A549 (cell line): ENCODE data around the gene CD96. TPM values are rescaled to one million over a fixed set of nuclear protein-coding genes. Genes with fewer than 3 reads are reported as not detected.

ENCODE experiments used
- ATAC-seq, 2 experiments: fragments of 200-7000 bp in 1 of 2; fragments of >200 bp in 1 of 2; cut with Nextera tagmentation in 1 of 2; cut with Tn5 transposase in 1 of 2; 3 replicates each; pipeline versions ENCODE4 v1.8.0 to v1.9.1; 2018 to 2020; ENCODE audit warnings: mild to moderate bottlenecking in 1 of 2, moderate library complexity in 1 of 2
- CTCF ChIA-PET: fragments of 300-600 bp; sonication (Branson Sonifier 250); formaldehyde crosslinking; extraction: SDS; loops from one replicate; lab custom pipeline; 2021; ENCODE audit warnings: antibody characterized with exemption, inconsistent platforms; lab: Yijun Ruan, JAX
- POLR2A ChIA-PET: fragments of 350-600 bp; formaldehyde crosslinking; extraction: SDS; loops from one replicate; lab custom pipeline; 2021; ENCODE audit warnings: antibody characterized with exemption, inconsistent platforms; lab: Yijun Ruan, JAX
- DNase-seq, 2 experiments: peaks; one replicate each; pipeline versions ENCODE4 v3.0.0 to v3.0.0-alpha.2; 2011 to 2016; ENCODE audit warnings: low read depth in 1 of 2, low spot score in 1 of 2
- FAIRE-seq: peaks from 2 replicates; lab custom pipeline; 2011; peaks lifted over from hg19 to GRCh38; lab: Jason Lieb, UNC
- H3K27ac ChIP-seq, 2 experiments: fragments of >200 bp; sonication (Bioruptor Twin); formaldehyde crosslinking; 3 replicates each; pipeline ENCODE4 v1.5.1; 2016 to 2017
- H3K4me1 ChIP-seq: fragments of >200 bp; sonication (Bioruptor Twin); formaldehyde crosslinking; 3 replicates; pipeline ENCODE4 v1.6.1; 2016
- H3K4me2 ChIP-seq: fragments of >200 bp; sonication (Bioruptor Twin); formaldehyde crosslinking; 3 replicates; pipeline ENCODE4 v1.6.1; 2016
- H3K4me3 ChIP-seq: fragments of >200 bp; sonication (Bioruptor Twin); formaldehyde crosslinking; 3 replicates; pipeline ENCODE4 v1.5.1; 2016
- H3K9me3 ChIP-seq: fragments of >200 bp; sonication (Bioruptor Twin); formaldehyde crosslinking; 3 replicates; pipeline ENCODE4 v1.6.1; 2016
- BHLHE40 ChIP-seq: IDR thresholded peaks from 2 replicates; pipeline ENCODE4 v1.6.1; 2012; ENCODE audit warnings: low read depth, low read length, inconsistent platforms
- CHD2 ChIP-seq: fragments of 150-350 bp; IDR thresholded peaks from 2 replicates; pipeline ENCODE4 v1.6.1; 2014; ENCODE audit warnings: low read length; ENCODE audit not compliant: partially characterized antibody
- EHF ChIP-seq: fragments of 250-450 bp; sonication (Bioruptor Pico); IDR thresholded peaks from 2 replicates; pipeline ENCODE4 v1.5.0; 2020; ENCODE audit warnings: mild to moderate bottlenecking
- EHMT2 ChIP-seq: fragments of 200-600 bp; sonication (generic); IDR thresholded peaks from 2 replicates; pipeline ENCODE4 v1.6.1; 2016; ENCODE audit warnings: antibody characterized with exemption, low read depth, mild to moderate bottlenecking, moderate library complexity
- FOSL2 ChIP-seq, 2 experiments: fragments of 450-650 bp in 1 of 2; fragments of >200 bp in 1 of 2; sonication (Bioruptor Twin) in 1 of 2; formaldehyde crosslinking; IDR thresholded peaks; 2 replicates each; pipeline versions ENCODE4 v1.5.0 to v1.6.1; 2016 to 2020; ENCODE audit warnings: mild to moderate bottlenecking in 1 of 2, moderate library complexity in 1 of 2
- GATA3 ChIP-seq: IDR thresholded peaks from 2 replicates; pipeline ENCODE4 v1.6.1; 2012; ENCODE audit warnings: borderline replicate concordance
- HDAC2 ChIP-seq: fragments of 200-600 bp; sonication (generic); IDR thresholded peaks from 2 replicates; pipeline ENCODE4 v1.6.1; 2016
- HOXA7 ChIP-seq: fragments of 250-450 bp; sonication (Bioruptor Pico); IDR thresholded peaks from 2 replicates; pipeline ENCODE4 v1.5.0; 2020; ENCODE audit warnings: mild to moderate bottlenecking, moderate library complexity
- HOXB5 ChIP-seq: fragments of 250-450 bp; sonication (Bioruptor Pico); IDR thresholded peaks from 2 replicates; pipeline ENCODE4 v1.5.0; 2020; ENCODE audit warnings: mild to moderate bottlenecking, moderate library complexity
- JUN ChIP-seq, 2 experiments: fragments of >200 bp; sonication (Bioruptor Twin); formaldehyde crosslinking; IDR thresholded peaks; 2 replicates in 1 of 2; 3 replicates in 1 of 2; pipeline ENCODE4 v1.6.1; 2016 to 2017
- MYC ChIP-seq: IDR thresholded peaks from 2 replicates; pipeline ENCODE4 v1.6.1; 2012; ENCODE audit warnings: mild to moderate bottlenecking, inconsistent platforms, low read length, improper control_type of control experiment, borderline replicate concordance
- NPAS2 ChIP-seq: fragments of 250-450 bp; sonication (Bioruptor Pico); IDR thresholded peaks from 2 replicates; pipeline ENCODE4 v1.8.0; 2022; ENCODE audit warnings: mild to moderate bottlenecking, moderate library complexity, borderline replicate concordance
- NR3C1 ChIP-seq: fragments of >200 bp; sonication (Bioruptor Twin); formaldehyde crosslinking; IDR thresholded peaks from 3 replicates; pipeline ENCODE4 v1.6.1; 2017
- PHF8 ChIP-seq: fragments of 200-600 bp; sonication (generic); IDR thresholded peaks from 2 replicates; pipeline ENCODE4 v1.6.1; 2016; ENCODE audit warnings: low read depth, mild to moderate bottlenecking, antibody characterized with exemption, moderate library complexity, borderline replicate concordance
- RAD21 ChIP-seq, 2 experiments: fragments of >200 bp in 1 of 2; sonication (Bioruptor Twin) in 1 of 2; formaldehyde crosslinking in 1 of 2; IDR thresholded peaks in 1 of 2; conservative IDR thresholded peaks in 1 of 2; 2 replicates in 1 of 2; 3 replicates in 1 of 2; pipeline ENCODE4 v1.6.1; 2012 to 2018; ENCODE audit warnings: inconsistent platforms in 1 of 2
- SMC3 ChIP-seq: fragments of >200 bp; sonication (Bioruptor Twin); formaldehyde crosslinking; IDR thresholded peaks from 3 replicates; pipeline ENCODE4 v1.6.1; 2018; ENCODE audit warnings: inconsistent platforms
- ZC3H11A ChIP-seq: fragments of 450-650 bp; IDR thresholded peaks from 2 replicates; pipeline ENCODE4 v1.6.1; 2014; ENCODE audit warnings: antibody characterized with exemption, mild to moderate bottlenecking
- ZFP36 ChIP-seq: fragments of 450-650 bp; IDR thresholded peaks from 2 replicates; pipeline ENCODE4 v1.6.1; 2014; ENCODE audit warnings: borderline replicate concordance; ENCODE audit not compliant: partially characterized antibody
- WGBS: methylation state at CpG from one replicate; pipeline ENCODE4 v1.1.6; 2017; ENCODE audit errors: missing lambda C conversion rate; 5-methylcytosine and 5-hydroxymethylcytosine counted together
- polyA plus RNA-seq, 4 experiments: library from polyadenylated mRNA; depleted of rRNA in 3 of 4; stranded (reverse); fragments of >200 nt; fragmentation: RNase III in 1 of 4; extraction: RNeasy Plus Mini Kit Qiagen cat#74134 plus additional on column Dnase treatment in 1 of 4; gene quantifications; 2 replicates in 3 of 4; 3 replicates in 1 of 4; pipeline ENCODE4 v1.2.3, GENCODE V29; 2011 to 2017
- TF ChIP-seq, protein P1 (sequence below): IDR thresholded peaks from 2 replicates; pipeline ENCODE4 v1.6.1; 2012
- TF ChIP-seq, protein P2 (sequence below): fragments of 150-350 bp; IDR thresholded peaks from 2 replicates; pipeline ENCODE4 v1.6.1; 2014; ENCODE audit warnings: low read depth, mild to moderate bottlenecking, low read length
- TF ChIP-seq, protein P3 (sequence below): IDR thresholded peaks from 2 replicates; pipeline ENCODE4 v1.6.1; 2012
- TF ChIP-seq, protein P4 (sequence below): fragments of 250-450 bp; sonication (Bioruptor Pico); IDR thresholded peaks from 2 replicates; pipeline ENCODE4 v1.5.0; 2020; ENCODE audit warnings: low read depth, mild to moderate bottlenecking, moderate library complexity

The CD96 gene
- polyA plus RNA-seq, 2 of the 4 experiments (the other 2 are of a cell fraction): not detected

GRCh38 chr3:111605018-111605417 lies 63.0 kb downstream of the CD96 start (continued):
- TF ChIP-seq, protein P1, sequence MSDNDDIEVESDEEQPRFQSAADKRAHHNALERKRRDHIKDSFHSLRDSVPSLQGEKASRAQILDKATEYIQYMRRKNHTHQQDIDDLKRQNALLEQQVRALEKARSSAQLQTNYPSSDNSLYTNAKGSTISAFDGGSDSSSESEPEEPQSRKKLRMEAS: no peak
- no peak for TF ChIP-seq EHMT2
- TF ChIP-seq, all 56 proteins: peak for 0

DNA sequence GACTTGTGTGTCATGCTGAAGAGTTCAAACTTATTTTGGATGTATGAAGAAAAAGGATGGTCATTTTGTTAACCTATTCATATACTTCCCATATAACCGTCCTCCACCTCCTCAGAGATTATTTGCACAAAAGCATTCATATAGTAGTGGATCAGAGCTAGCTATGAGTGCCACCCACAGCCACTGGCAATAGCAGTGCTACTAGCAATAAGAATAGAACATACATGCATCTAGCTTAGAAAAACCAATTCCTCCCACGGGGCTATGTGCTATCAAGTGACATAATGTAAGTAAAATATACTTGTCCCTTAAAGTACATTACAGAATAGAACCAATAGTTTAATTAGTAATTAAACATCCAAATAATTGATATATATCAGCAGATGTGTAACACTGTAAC lies 63.5 kb downstream of the CD96 start:
- 50% methylated on average over 2 of the region's 2 CpGs for WGBS
- ATAC-seq (no peak), DNase-seq (no peak), FAIRE-seq (no peak)
- Histone ChIP-seq H3K4me2 (no peak overlapping the region), H3K9me3 (no peaks in the 10 kb centered on the region), H3K27ac (no peak overlapping the region), H3K4me3 (no peak overlapping the region), H3K4me1 (peaks cover 27% of the 10 kb centered on the region)
- CTCF ChIA-PET: interaction anchor here (1.3 to 1.5 kb wide), 2 partner anchors 11 to 14 kb away, joined by 4 to 10 read pairs; no protein-coding TSS in a partner anchor
- TF ChIP-seq, protein P2, sequence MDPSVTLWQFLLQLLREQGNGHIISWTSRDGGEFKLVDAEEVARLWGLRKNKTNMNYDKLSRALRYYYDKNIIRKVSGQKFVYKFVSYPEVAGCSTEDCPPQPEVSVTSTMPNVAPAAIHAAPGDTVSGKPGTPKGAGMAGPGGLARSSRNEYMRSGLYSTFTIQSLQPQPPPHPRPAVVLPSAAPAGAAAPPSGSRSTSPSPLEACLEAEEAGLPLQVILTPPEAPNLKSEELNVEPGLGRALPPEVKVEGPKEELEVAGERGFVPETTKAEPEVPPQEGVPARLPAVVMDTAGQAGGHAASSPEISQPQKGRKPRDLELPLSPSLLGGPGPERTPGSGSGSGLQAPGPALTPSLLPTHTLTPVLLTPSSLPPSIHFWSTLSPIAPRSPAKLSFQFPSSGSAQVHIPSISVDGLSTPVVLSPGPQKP: no peak
- no peak for TF ChIP-seq ZFP36
- TF ChIP-seq, protein P3, sequence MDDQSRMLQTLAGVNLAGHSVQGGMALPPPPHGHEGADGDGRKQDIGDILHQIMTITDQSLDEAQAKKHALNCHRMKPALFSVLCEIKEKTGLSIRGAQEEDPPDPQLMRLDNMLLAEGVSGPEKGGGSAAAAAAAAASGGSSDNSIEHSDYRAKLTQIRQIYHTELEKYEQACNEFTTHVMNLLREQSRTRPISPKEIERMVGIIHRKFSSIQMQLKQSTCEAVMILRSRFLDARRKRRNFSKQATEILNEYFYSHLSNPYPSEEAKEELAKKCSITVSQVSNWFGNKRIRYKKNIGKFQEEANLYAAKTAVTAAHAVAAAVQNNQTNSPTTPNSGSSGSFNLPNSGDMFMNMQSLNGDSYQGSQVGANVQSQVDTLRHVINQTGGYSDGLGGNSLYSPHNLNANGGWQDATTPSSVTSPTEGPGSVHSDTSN: no peak
- TF ChIP-seq PHF8: no peak
- no peak for TF ChIP-seq GATA3
- no peak for TF ChIP-seq JUN (IDR thresholded peaks at IDR 0.05)
- no peak for TF ChIP-seq NPAS2 (CRISPR knock-in tag)
- no peak for TF ChIP-seq ZC3H11A
- no peak for TF ChIP-seq EHMT2
- no peak for TF ChIP-seq HOXA7
- TF ChIP-seq FOSL2 (IDR thresholded peaks at IDR 0.05): no peak
- TF ChIP-seq FOSL2 (CRISPR knock-in tag; IDR thresholded peaks at IDR 0.05): no peak
- TF ChIP-seq, protein P1: no peak
- TF ChIP-seq HOXB5 (CRISPR knock-in tag): no peak
- no peak for TF ChIP-seq RAD21 (conservative IDR thresholded peaks at IDR 0.05 in 1 of 2, IDR thresholded peaks at IDR 0.05 in 1 of 2)
- no peak for TF ChIP-seq MYC
- no peak for TF ChIP-seq HDAC2
- no peak for TF ChIP-seq NR3C1
- POLR2A ChIA-PET: no interaction called here

GRCh38 chr3:111607240-111607920 lies 65.4 kb downstream of the CD96 start:
- no peak overlapping the region for H3K4me2 ChIP-seq
- peak in 1 of 2 experiments; percentile 32 for DNase-seq
- 64% methylated on average over 3 of the region's 3 CpGs for WGBS
- no peaks in the 10 kb centered on the region for H3K9me3 ChIP-seq
- CTCF ChIA-PET: interaction anchor here (1.1 to 1.6 kb wide), 4 partner anchors 10 to 84 kb away, joined by 3 to 6 read pairs (median 4); no protein-coding TSS in a partner anchor
- POLR2A ChIA-PET: no interaction called here
- TF ChIP-seq JUN (IDR thresholded peaks at IDR 0.05): no peak
- TF ChIP-seq CHD2: no peak
- TF ChIP-seq BHLHE40: no peak
- no peak for TF ChIP-seq SMC3
- TF ChIP-seq, protein P4, sequence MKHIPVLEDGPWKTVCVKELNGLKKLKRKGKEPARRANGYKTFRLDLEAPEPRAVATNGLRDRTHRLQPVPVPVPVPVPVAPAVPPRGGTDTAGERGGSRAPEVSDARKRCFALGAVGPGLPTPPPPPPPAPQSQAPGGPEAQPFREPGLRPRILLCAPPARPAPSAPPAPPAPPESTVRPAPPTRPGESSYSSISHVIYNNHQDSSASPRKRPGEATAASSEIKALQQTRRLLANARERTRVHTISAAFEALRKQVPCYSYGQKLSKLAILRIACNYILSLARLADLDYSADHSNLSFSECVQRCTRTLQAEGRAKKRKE (CRISPR knock-in tag): no peak
- no peak for TF ChIP-seq EHF (CRISPR knock-in tag)
- TF ChIP-seq, all 56 proteins: peak for 0
- FAIRE-seq (no peak), ATAC-seq (no peak)
- Histone ChIP-seq H3K27ac (no peak overlapping the region), H3K4me3 (no peak overlapping the region), H3K4me1 (peaks cover 15% of the 10 kb centered on the region)
